ENCODE results near the gene NOTCH1. TPM values are rescaled to one million over a fixed set of nuclear protein-coding genes. Genes with fewer than 3 reads are reported as not detected.

Gene NOTCH1
- total RNA-seq, 4 donors from 2014 or later = 71.0 to 160 (median 114) TPM

- Histone ChIP-seq H3K4me3 (no peak overlapping the region), H3K4me1 (no peaks in the 10 kb centered on the region), H3K36me3 (peaks cover 58% of the 10 kb centered on the region), H3K9me3 (no peaks in the 10 kb centered on the region), H3K27me3 (no peaks in the 10 kb centered on the region), H3K27ac (no peak overlapping the region)
- TF ChIP-seq POLR2A (IDR thresholded peaks at IDR 0.05) (no peak), CTCF (IDR thresholded peaks at IDR 0.05) (no peak), POLR2AphosphoS5 (IDR thresholded peaks at IDR 0.05) (no peak), EP300 (IDR thresholded peaks at IDR 0.05) (no peak)
- no peak for DNase-seq (ENCODE audit: low spot score in 2 of 2)
- 85% methylated on average over 17 of the region's 17 CpGs for WGBS
These were observed 50.5 kb downstream of the NOTCH1 start for GRCh38 chr9:136495238-136495800.

- Histone ChIP-seq H3K4me3 (no peak overlapping the region), H3K27ac (no peak overlapping the region), H3K27me3 (no peaks in the 10 kb centered on the region), H3K9me3 (no peaks in the 10 kb centered on the region), H3K4me1 (no peaks in the 10 kb centered on the region), H3K36me3 (peaks cover 51% of the 10 kb centered on the region)
- no peak for DNase-seq (ENCODE audit: low spot score in 2 of 2)
- 73% methylated on average over 27 of the region's 29 CpGs for WGBS
- TF ChIP-seq POLR2A (IDR thresholded peaks at IDR 0.05) (no peak), POLR2AphosphoS5 (IDR thresholded peaks at IDR 0.05) (no peak), EP300 (IDR thresholded peaks at IDR 0.05) (no peak)
These were observed 51.2 kb downstream of the NOTCH1 start for GRCh38 chr9:136494531-136495215.

GRCh38 chr9:136494012-136494411 lies 51.8 kb downstream of the NOTCH1 start:
- H3K4me3 ChIP-seq = no peak overlapping the region
- 80% methylated on average over 4 of the region's 9 CpGs for WGBS
- DNase-seq (ENCODE audit: low spot score in 2 of 2) = no peak
- TF ChIP-seq POLR2AphosphoS5 (IDR thresholded peaks at IDR 0.05) (no peak), POLR2A (IDR thresholded peaks at IDR 0.05) (no peak), CTCF (IDR thresholded peaks at IDR 0.05) (no peak), EP300 (IDR thresholded peaks at IDR 0.05) (no peak)
- H3K27me3 ChIP-seq = no peaks in the 10 kb centered on the region
- no peak overlapping the region for H3K27ac ChIP-seq
- H3K36me3 ChIP-seq = peaks cover 45% of the 10 kb centered on the region
- no peaks in the 10 kb centered on the region for H3K4me1 ChIP-seq
- no peaks in the 10 kb centered on the region for H3K9me3 ChIP-seq

GRCh38 chr9:136493567-136493971 lies 52.3 kb downstream of the NOTCH1 start:
- no peaks in the 10 kb centered on the region for H3K4me1 ChIP-seq
- no peak overlapping the region for H3K27ac ChIP-seq
- no peak for DNase-seq (ENCODE audit: low spot score in 2 of 2)
- peaks cover 40% of the 10 kb centered on the region for H3K36me3 ChIP-seq
- H3K9me3 ChIP-seq = no peaks in the 10 kb centered on the region
- H3K27me3 ChIP-seq = no peaks in the 10 kb centered on the region
- TF ChIP-seq POLR2AphosphoS5 (IDR thresholded peaks at IDR 0.05) (no peak), POLR2A (IDR thresholded peaks at IDR 0.05) (no peak), EP300 (IDR thresholded peaks at IDR 0.05) (no peak), CTCF (IDR thresholded peaks at IDR 0.05) (no peak)
- H3K4me3 ChIP-seq = no peak overlapping the region
- WGBS = 83% methylated on average over 4 of the region's 8 CpGs

GRCh38 chr9:136492978-136493522 lies 52.8 kb downstream of the NOTCH1 start:
- Histone ChIP-seq H3K27me3 (no peaks in the 10 kb centered on the region), H3K4me3 (no peak overlapping the region), H3K9me3 (no peaks in the 10 kb centered on the region), H3K27ac (no peak overlapping the region), H3K4me1 (peaks cover 4% of the 10 kb centered on the region), H3K36me3 (peaks cover 35% of the 10 kb centered on the region)
- no peak for TF ChIP-seq POLR2AphosphoS5 (IDR thresholded peaks at IDR 0.05)
- no peak for TF ChIP-seq EP300 (IDR thresholded peaks at IDR 0.05)
- TF ChIP-seq POLR2A (IDR thresholded peaks at IDR 0.05) = no peak
- TF ChIP-seq CTCF (IDR thresholded peaks at IDR 0.05) = no peak
- 73% methylated on average over 22 of the region's 26 CpGs for WGBS
- no peak for DNase-seq (ENCODE audit: low spot score in 2 of 2)
